Measurements from ENCODE around the gene EYA4.
"Not testable (repeated sequence)": the region's sequence is repeated elsewhere in the genome, so short reads cannot be mapped to it uniquely, and the experiment has no call there.

Gene EYA4

DNA sequence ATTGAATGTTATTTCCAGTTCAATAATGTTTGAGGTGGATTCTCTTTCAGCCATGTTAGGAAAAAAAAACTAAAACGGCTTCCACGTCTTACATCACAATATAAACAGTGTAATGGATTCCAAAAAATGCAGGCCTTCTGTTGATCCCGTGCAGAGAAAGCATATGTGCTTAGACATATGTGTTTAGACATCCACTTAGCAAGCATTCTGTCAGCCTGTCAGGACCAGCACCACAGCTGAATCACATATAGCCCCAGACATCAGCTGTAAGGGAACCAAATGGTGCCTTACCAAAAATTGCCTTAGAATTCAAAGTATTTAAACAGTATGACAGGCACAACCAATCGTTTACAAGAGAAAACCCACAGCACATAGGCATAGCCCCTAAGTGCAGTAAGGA lies 304.9 kb downstream of the EYA4 start:
- no peak for DNase-seq

GRCh38 chr6:133547136-133547535 lies 306.0 kb downstream of the EYA4 start:
- no peak for DNase-seq

DNA sequence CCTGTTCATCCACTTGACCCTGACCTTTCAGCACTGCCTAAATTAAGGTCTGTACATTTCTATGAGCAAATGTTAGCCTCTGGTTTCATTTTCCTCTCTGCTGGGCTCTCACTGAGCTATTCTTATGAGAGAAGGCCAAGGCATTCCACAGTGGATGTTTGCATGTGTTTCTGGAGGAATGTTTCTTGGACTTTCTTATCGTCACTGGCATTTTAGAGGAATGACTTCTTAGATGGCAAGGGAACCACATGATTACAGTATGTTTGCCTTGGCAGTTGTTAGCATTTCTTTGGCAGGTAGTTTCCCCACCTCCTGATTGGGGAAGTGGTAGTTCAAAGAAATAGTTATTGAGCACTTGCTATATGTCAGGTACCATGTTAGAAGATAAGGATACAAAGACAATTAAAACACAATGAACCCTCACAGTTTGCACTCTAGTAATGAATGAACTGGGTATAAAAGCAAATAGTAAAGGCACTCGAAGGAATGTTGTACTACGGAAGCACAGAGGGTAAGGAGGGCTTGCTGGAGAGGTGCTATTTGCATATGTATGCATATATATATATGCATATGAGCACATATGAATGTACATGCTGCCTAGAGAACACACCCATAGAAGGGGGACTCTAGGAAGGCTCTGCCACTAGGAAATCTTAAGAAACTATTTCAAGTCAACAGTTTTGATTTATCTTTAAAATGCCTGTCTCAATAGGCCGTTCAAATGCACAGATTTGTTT lies 307.4 kb downstream of the EYA4 start:
- DNase-seq: no peak

- peak; percentile 83 for DNase-seq
These were observed 308.2 kb downstream of the EYA4 start for GRCh38 chr6:133549371-133549801.

DNA sequence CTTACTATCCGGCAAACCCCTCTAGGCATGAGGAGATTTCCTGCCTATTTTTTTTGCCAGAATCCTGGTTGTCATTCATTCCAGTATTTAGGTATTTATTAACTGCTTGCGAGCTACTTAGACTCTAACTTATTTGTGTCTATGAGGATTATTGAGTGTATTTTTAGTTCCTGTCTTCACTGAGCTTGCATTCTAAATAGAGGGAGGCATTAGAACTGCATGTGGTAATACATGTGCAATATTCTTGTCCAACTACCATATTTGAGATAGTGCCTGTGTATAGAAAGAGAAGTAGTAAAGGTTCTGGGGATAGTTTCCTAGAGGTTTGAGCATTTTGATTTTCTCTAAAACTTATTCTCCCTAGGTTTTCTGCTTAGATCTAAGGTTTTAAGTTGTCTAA lies 308.9 kb downstream of the EYA4 start:
- no peak for DNase-seq

DNA sequence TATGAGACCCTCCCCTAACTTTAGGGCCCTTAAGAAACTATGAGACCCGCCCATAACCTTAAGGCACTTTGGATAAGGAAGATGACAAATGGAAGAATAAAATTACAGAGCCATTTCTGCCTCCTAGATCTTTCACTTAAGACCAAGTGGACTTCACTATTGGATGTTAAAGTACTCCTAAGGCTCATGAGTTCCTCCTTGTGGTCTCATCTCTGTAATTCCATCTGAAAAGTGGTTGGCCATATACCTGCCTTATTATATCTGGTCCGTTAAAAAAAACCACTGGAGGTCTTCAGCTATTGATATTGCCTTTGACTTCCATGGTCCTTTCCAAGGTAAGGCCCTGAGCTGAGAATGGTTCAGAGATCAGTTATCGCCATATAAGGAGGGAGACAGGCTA lies 310.3 kb downstream of the EYA4 start:
- no peak for DNase-seq

- no peak for DNase-seq
These were observed 310.7 kb downstream of the EYA4 start for GRCh38 chr6:133551847-133552341.

DNA sequence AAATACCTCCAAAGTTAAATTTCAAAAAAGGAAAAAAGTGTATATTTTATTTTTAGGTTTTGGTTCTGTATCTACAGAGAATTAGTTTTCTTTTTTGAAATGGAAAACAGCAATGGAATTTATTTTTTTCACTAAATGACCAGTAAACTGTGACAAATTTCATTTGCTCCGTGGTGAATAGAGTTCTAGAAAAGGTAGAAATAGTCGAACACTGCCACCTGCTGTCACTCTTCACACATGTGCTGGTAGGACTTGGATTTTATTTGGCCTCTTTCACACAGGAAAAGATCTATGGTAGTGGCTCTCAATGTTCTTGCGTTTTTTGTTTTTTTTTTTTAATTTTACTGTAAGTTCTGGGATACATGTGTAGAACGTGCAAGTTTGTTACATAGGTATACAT lies 312.5 kb downstream of the EYA4 start:
- DNase-seq: peak; percentile 72

DNA sequence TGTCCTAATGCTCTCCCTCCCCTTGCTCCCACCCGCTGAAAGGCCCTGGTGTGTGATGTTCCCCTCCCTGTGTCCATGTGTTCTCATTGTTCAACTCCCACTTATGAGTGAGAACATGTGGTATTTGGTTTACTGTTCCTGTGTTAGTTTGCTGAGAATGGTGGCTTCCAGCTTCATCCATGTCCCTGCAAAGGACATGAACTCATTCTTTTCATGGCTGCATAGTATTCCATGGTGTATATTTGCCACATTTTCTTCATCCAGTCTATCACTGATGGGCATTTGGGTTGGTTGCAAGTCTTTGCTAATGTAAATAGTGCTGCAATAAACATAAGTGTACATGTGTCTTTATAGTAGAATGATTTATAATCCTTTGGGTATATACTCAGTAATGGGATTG lies 313.0 kb downstream of the EYA4 start:
- DNase-seq: not testable (repeated sequence)

DNA sequence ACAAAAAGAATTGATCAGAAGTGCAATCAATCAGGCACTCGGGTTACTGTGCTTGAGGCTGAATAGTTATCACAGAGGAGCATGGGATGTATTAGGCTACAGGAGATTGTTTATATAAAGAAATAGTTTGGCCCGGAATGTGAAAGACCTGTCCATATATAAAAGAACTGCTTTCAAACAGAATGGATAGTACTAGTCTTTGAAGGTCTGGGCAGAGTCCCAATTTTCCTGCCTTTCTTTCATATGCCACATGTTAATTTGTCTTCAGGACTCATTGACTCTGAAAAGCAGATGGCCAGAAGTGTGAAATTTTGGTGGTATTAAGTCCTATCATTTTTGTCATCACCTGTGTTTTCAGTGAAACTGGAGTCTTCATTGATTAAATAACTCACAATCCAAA lies 314.5 kb downstream of the EYA4 start:
- no peak for DNase-seq

GRCh38 chr6:133559926-133560325 lies 318.8 kb downstream of the EYA4 start:
- no peak for DNase-seq

DNA sequence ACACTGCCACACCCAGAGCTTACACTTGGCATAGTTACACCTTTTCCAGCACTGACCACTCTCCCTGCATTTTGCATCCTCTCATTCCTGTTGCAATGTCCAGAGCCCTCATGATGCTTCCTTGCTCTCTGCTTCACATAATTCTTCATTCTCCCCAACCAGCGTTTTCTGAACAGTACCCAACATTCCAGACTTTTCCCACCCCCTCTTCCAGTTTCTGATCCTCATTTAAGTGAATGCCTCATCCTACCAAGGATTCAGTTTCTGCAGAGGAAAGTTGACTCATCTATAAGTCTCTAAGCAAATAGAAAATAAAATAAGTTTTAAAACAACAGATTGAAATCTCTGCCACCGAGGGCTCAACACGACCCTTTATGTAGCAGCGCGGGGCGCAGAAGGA lies 326.5 kb downstream of the EYA4 start:
- DNase-seq: no peak

GRCh38 chr6:133568970-133569889 lies 328.1 kb downstream of the EYA4 start:
- DNase-seq: peak; percentile 83

DNA sequence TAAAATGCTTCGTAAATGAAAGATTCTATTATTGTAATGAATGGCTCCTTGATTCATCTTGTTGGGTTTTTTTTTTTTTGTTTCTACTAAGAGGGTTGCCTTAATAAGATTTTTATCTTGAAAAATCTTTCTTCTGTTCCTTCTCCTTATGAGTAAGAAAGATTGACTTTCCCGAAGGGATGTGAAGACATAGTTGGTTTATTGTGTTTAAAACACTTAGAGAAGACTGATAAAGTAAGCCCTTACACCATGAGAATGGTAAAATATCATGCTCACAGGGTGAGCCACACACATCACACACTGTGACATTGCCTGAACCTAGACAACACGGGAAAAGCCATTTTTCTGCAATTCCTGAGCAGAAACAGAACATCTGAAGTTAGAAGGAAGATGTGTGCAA lies 330.5 kb downstream of the EYA4 start:
- DNase-seq: no peak

DNA sequence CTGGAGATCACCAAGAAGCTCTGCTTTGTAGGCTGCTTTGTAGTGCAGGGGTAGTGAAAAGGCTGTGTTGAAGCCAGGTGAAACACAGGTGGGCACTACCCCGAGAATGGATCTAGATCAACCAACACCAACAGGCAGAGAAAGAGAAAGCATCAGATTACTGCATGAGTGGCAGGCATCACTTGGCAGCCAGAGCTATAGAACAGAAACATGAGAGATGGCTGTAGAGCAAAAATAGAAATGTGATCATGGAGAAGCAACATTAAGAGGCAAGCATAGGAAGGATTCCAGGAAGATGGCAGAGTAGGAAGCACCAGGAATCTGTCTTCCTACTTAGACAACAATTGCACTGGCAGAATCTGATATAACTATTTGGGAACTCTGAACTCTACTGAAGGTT lies 336.7 kb downstream of the EYA4 start:
- no peak for DNase-seq

All from NCI-H146 (cell line).